BJ (cell line): Measurements from ENCODE around the gene MBD5. TPM values are rescaled to one million over a fixed set of nuclear protein-coding genes. Genes with fewer than 3 reads are reported as not detected.

ENCODE experiments used
- CTCF ChIA-PET: fragments of 350-600 bp; formaldehyde crosslinking; extraction: SDS; loops from one replicate; lab custom pipeline; 2021; ENCODE audit warnings: antibody characterized with exemption, inconsistent platforms; lab: Yijun Ruan, JAX
- POLR2A ChIA-PET: fragments of 300-600 bp; sonication (Branson Sonifier 250); formaldehyde crosslinking; extraction: SDS; loops from one replicate; lab custom pipeline; 2021; ENCODE audit warnings: antibody characterized with exemption; lab: Charles Lee
- DNase-seq: peaks from one replicate; pipeline ENCODE4 v3.0.0-alpha.2; 2011; ENCODE audit warnings: low read depth
- H3K27me3 ChIP-seq: 2 replicates; pipeline ENCODE4 v1.6.0; 2011; ENCODE audit warnings: low read length; ENCODE audit not compliant: control insufficient read depth, insufficient read depth
- H3K36me3 ChIP-seq: 2 replicates; pipeline ENCODE4 v1.5.1; 2011; ENCODE audit warnings: low read length; ENCODE audit not compliant: control insufficient read depth, insufficient read depth
- H3K4me3 ChIP-seq: 2 replicates; pipeline ENCODE4 v1.5.1; 2011; ENCODE audit warnings: low read depth, mild to moderate bottlenecking, control low read depth, low read length
- CTCF ChIP-seq: IDR thresholded peaks from 2 replicates; pipeline ENCODE4 v1.5.1; 2011; ENCODE audit warnings: low read depth, mild to moderate bottlenecking, control low read depth, inconsistent platforms, low read length, moderate library complexity; ENCODE audit not compliant: insufficient read depth
- polyA minus RNA-seq: library from RNA; depleted of rRNA, polyadenylated mRNA; stranded (reverse); fragments of >200 nt; gene quantifications from 2 replicates; pipeline ENCODE4 v1.2.3, GENCODE V29; 2011; rRNA and poly(A)+ RNA removed
- polyA plus RNA-seq: library from polyadenylated mRNA; depleted of rRNA; stranded (reverse); fragments of >200 nt; gene quantifications from 2 replicates; pipeline ENCODE4 v1.2.3, GENCODE V29; 2011; rRNA removed

MBD5 gene
- polyA plus RNA-seq (20.4 and 28.1 TPM in 2 replicates), polyA minus RNA-seq (90.2 and 134 TPM in 2 replicates)

- no peaks in the 10 kb centered on the region for H3K36me3 ChIP-seq
- no peak for TF ChIP-seq CTCF
- no peak for DNase-seq
- H3K27me3 ChIP-seq = no peaks in the 10 kb centered on the region
- POLR2A ChIA-PET = interaction anchor here (0.6 to 1.1 kb wide), 7 partner anchors 24 to 488 kb away, joined by 3 to 17 read pairs (median 5); no protein-coding TSS in a partner anchor
- CTCF ChIA-PET = interaction anchor here (0.7 to 1.3 kb wide), 2 partner anchors 10 to 487 kb away, joined by 3 to 4 read pairs; no protein-coding TSS in a partner anchor
- H3K4me3 ChIP-seq = peak within 1 kb of the TSS; percentile 84
Measured at GRCh38 chr2:148021059-148021861, at the start of gene MBD5. Gene MBD5 (plus strand): TSS chr2:148021091.

- H3K36me3 ChIP-seq = no peaks in the 10 kb centered on the region
- no peaks in the 10 kb centered on the region for H3K27me3 ChIP-seq
- ChIA-PET POLR2A (no interaction called here), CTCF (no interaction called here)
- no peak overlapping the region for H3K4me3 ChIP-seq
- TF ChIP-seq CTCF = no peak
- no peak for DNase-seq
Measured at GRCh38 chr2:147976102-147976501, 44.8 kb upstream of the MBD5 start.

GRCh38 chr2:147977679-147978078 lies 43.2 kb upstream of the MBD5 start:
- DNase-seq = no peak
- ChIA-PET CTCF (interaction anchor here (1.0 to 1.1 kb wide), 2 partner anchors 28 to 1013 kb away, joined by 3 read pairs; no protein-coding TSS in a partner anchor), POLR2A (no interaction called here)
- Histone ChIP-seq H3K4me3 (no peak overlapping the region), H3K27me3 (no peaks in the 10 kb centered on the region), H3K36me3 (no peaks in the 10 kb centered on the region)
- no peak for TF ChIP-seq CTCF

GRCh38 chr2:147980940-147981528 lies 39.9 kb upstream of the MBD5 start:
- no peaks in the 10 kb centered on the region for H3K36me3 ChIP-seq
- POLR2A ChIA-PET = no interaction called here
- TF ChIP-seq CTCF = no peak
- H3K27me3 ChIP-seq = no peaks in the 10 kb centered on the region
- DNase-seq = no peak
- H3K4me3 ChIP-seq = no peak overlapping the region
- CTCF ChIA-PET = no interaction called here

- Histone ChIP-seq H3K4me3 (no peak overlapping the region), H3K27me3 (no peaks in the 10 kb centered on the region), H3K36me3 (no peaks in the 10 kb centered on the region)
- CTCF ChIA-PET = interaction anchor here (0.6 to 6.0 kb wide), 19 partner anchors 9 to 1005 kb away, joined by 3 to 60 read pairs (median 3); partner anchors contain the start of gene EPC2
- DNase-seq = no peak
- POLR2A ChIA-PET = no interaction called here
- TF ChIP-seq CTCF = no peak
Measured at GRCh38 chr2:147989102-147989501, 31.8 kb upstream of the MBD5 start.
